Measurements from ENCODE around the gene USP5.
"Not testable (repeated sequence)": the region's sequence is repeated elsewhere in the genome, so short reads cannot be mapped to it uniquely, and the experiment has no call there.

- TF ChIP-seq EZH2phosphoT487 (IDR thresholded peaks at IDR 0.05; ENCODE audit: borderline replicate concordance, low read length); CTCF (IDR thresholded peaks at IDR 0.05; ENCODE audit: low read depth, low read length, poor library complexity, severe bottlenecking): not testable (repeated sequence)
These were observed 13.4 kb downstream of the USP5 start for GRCh38 chr12:6865307-6865706.
